HEK293 (cell line): ENCODE measurements around the gene SRF.
A peak's percentile ranks its signal among the peaks of the same experiment; 100 is the strongest.

Experiments used
- HOXA7 ChIP-seq: sonication (generic); formaldehyde crosslinking; IDR thresholded peaks from 2 replicates; pipeline ENCODE4 v1.8.1; 2022; ENCODE audit warnings: missing genetic modification reagents, borderline replicate concordance
- KLF10 ChIP-seq: fragments of 450-650 bp; IDR thresholded peaks from 2 replicates; pipeline ENCODE4 v1.5.1; 2018; ENCODE audit warnings: missing biosample characterization, mild to moderate bottlenecking, missing genetic modification characterization
- SALL2 ChIP-seq: fragments of 450-650 bp; formaldehyde crosslinking; IDR thresholded peaks from 2 replicates; pipeline ENCODE4 v1.5.0; 2017; ENCODE audit warnings: missing biosample characterization, mild to moderate bottlenecking, missing genetic modification characterization, borderline replicate concordance
- SP3 ChIP-seq: fragments of 450-650 bp; formaldehyde crosslinking; IDR thresholded peaks from 2 replicates; pipeline ENCODE4 v1.5.1; 2016; ENCODE audit warnings: missing biosample characterization, missing genetic modification characterization
- ZBTB7A ChIP-seq: fragments of 450-650 bp; formaldehyde crosslinking; IDR thresholded peaks from 2 replicates; pipeline ENCODE4 v1.5.1; 2016; ENCODE audit warnings: low read depth, missing biosample characterization, missing genetic modification characterization
- ZBTB8A ChIP-seq: fragments of 450-650 bp; formaldehyde crosslinking; IDR thresholded peaks from 2 replicates; pipeline ENCODE4 v1.5.1; 2016; ENCODE audit warnings: missing biosample characterization, missing genetic modification characterization
- ZIC2 ChIP-seq: fragments of 450-650 bp; formaldehyde crosslinking; IDR thresholded peaks from 2 replicates; pipeline ENCODE4 v1.5.1; 2016; ENCODE audit warnings: missing biosample characterization, missing genetic modification characterization
- ZNF133 ChIP-seq: fragments of 450-650 bp; formaldehyde crosslinking; IDR thresholded peaks from 2 replicates; pipeline ENCODE4 v1.5.1; 2016; ENCODE audit warnings: missing biosample characterization, missing genetic modification characterization
- ZNF350 ChIP-seq: fragments of 450-650 bp; formaldehyde crosslinking; IDR thresholded peaks from 2 replicates; pipeline ENCODE4 v1.5.0; 2017; ENCODE audit warnings: missing biosample characterization, mild to moderate bottlenecking, missing genetic modification characterization
- ZNF37A ChIP-seq: fragments of 450-650 bp; IDR thresholded peaks from 2 replicates; pipeline ENCODE4 v1.5.1; 2018; ENCODE audit warnings: missing biosample characterization, missing genetic modification characterization
- ZNF391 ChIP-seq: fragments of 450-650 bp; formaldehyde crosslinking; IDR thresholded peaks from 2 replicates; pipeline ENCODE4 v1.5.1; 2016; ENCODE audit warnings: low read depth, missing biosample characterization, missing genetic modification characterization, borderline replicate concordance
- ZNF394 ChIP-seq: fragments of 450-650 bp; formaldehyde crosslinking; IDR thresholded peaks from 2 replicates; pipeline ENCODE4 v1.5.1; 2016; ENCODE audit warnings: missing biosample characterization, missing genetic modification characterization, mild to moderate bottlenecking, moderate library complexity, borderline replicate concordance
- ZNF433 ChIP-seq: fragments of 450-650 bp; formaldehyde crosslinking; IDR thresholded peaks from 2 replicates; pipeline ENCODE4 v1.5.1; 2016; ENCODE audit warnings: missing biosample characterization, missing genetic modification characterization, low read depth
- ZNF514 ChIP-seq: fragments of 450-650 bp; formaldehyde crosslinking; IDR thresholded peaks from 2 replicates; pipeline ENCODE4 v1.5.1; 2016; ENCODE audit warnings: missing biosample characterization, missing genetic modification characterization
- ZNF629 ChIP-seq: fragments of 450-650 bp; formaldehyde crosslinking; IDR thresholded peaks from 2 replicates; pipeline ENCODE4 v1.5.1; 2017; ENCODE audit warnings: missing biosample characterization, missing genetic modification characterization
- ZNF664 ChIP-seq: fragments of 450-650 bp; formaldehyde crosslinking; IDR thresholded peaks from 2 replicates; pipeline ENCODE4 v1.5.1; 2016; ENCODE audit warnings: missing biosample characterization, missing genetic modification characterization
- ZNF701 ChIP-seq: fragments of 450-650 bp; formaldehyde crosslinking; IDR thresholded peaks from 2 replicates; pipeline ENCODE4 v1.5.1; 2016; ENCODE audit warnings: missing biosample characterization, missing genetic modification characterization
- ZNF707 ChIP-seq: fragments of 450-650 bp; formaldehyde crosslinking; IDR thresholded peaks from 2 replicates; pipeline ENCODE4 v1.5.1; 2016; ENCODE audit warnings: missing biosample characterization, missing genetic modification characterization
- ZNF837 ChIP-seq: fragments of 450-650 bp; formaldehyde crosslinking; IDR thresholded peaks from 2 replicates; pipeline ENCODE4 v1.5.1; 2016; ENCODE audit warnings: missing biosample characterization, missing genetic modification characterization
- ZSCAN30 ChIP-seq: fragments of 450-650 bp; IDR thresholded peaks from 2 replicates; pipeline ENCODE4 v1.5.1; 2018; ENCODE audit warnings: missing biosample characterization, mild to moderate bottlenecking, missing genetic modification characterization, moderate library complexity
- TF ChIP-seq, protein P1 (sequence below): fragments of 450-650 bp; formaldehyde crosslinking; conservative IDR thresholded peaks from 2 replicates; pipeline ENCODE4 v1.5.1; 2016; ENCODE audit warnings: low read depth, missing biosample characterization, missing genetic modification characterization
- TF ChIP-seq, protein P2 (sequence below): fragments of 450-650 bp; formaldehyde crosslinking; IDR thresholded peaks from 2 replicates; pipeline ENCODE4 v1.5.1; 2017; ENCODE audit warnings: missing biosample characterization, missing genetic modification characterization
- TF ChIP-seq, protein P3 (sequence below): fragments of 450-650 bp; formaldehyde crosslinking; IDR thresholded peaks from 2 replicates; pipeline ENCODE4 v1.5.1; 2016; ENCODE audit warnings: missing biosample characterization, missing genetic modification characterization
- TF ChIP-seq, protein P4 (sequence below): fragments of 450-650 bp; formaldehyde crosslinking; IDR thresholded peaks from 2 replicates; pipeline ENCODE4 v1.5.1; 2016; ENCODE audit warnings: missing biosample characterization, missing genetic modification characterization
- TF ChIP-seq, protein P5 (sequence below): fragments of 450-650 bp; formaldehyde crosslinking; IDR thresholded peaks from 2 replicates; pipeline ENCODE4 v1.5.1; 2016; ENCODE audit warnings: missing biosample characterization, missing genetic modification characterization
- TF ChIP-seq, protein P6 (sequence below): sonication (generic); formaldehyde crosslinking; IDR thresholded peaks from 2 replicates; pipeline ENCODE4 v1.8.1; 2022; ENCODE audit warnings: mild to moderate bottlenecking, moderate library complexity, missing genetic modification reagents

The SRF gene

DNA sequence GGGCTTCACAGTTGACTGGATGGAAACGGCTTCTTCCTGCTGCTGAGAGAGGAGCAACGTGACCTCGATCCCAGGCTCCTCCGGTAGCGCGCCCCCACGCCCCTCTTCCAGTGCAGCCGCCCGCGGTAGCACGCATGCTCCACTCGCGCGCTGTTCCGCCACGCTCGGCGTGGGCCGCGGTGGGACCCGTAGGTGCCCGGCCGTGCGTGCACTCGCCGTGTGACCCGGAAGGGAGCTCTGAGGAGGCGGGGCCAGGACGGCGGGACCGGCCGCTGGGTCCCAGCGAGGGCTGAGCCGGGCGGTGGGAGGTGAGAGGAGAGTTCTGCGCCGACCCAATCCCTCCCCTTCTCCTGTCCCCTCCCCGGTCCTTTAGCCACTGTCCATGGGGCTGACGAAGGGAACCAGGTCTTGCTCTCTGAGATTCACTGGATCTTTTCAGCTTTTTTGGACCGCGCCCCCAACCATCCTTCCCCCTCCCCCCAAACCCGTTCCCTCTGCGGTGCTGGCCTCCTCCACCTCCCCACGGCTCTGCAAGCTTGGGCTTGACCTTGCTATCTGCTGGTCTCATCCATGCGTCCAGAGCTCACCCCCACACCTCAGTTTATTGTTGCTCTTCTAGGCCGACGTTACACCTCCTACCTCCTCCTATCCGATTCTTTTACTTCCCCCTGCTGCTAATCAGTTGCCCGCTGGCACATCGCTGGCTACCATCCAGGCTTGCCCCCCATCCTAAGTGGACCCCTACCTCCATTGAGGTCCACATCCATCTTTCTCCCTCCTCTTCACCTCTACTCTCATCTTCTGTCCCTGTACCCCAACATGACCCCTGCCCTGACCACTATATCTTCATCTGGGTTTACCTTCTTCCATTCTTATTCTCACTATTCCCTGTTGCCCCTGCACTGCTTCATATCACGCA lies 11.1 kb downstream of the SRF start, which contains the start of gene CUL9 (continued):
- TF ChIP-seq, protein P1, sequence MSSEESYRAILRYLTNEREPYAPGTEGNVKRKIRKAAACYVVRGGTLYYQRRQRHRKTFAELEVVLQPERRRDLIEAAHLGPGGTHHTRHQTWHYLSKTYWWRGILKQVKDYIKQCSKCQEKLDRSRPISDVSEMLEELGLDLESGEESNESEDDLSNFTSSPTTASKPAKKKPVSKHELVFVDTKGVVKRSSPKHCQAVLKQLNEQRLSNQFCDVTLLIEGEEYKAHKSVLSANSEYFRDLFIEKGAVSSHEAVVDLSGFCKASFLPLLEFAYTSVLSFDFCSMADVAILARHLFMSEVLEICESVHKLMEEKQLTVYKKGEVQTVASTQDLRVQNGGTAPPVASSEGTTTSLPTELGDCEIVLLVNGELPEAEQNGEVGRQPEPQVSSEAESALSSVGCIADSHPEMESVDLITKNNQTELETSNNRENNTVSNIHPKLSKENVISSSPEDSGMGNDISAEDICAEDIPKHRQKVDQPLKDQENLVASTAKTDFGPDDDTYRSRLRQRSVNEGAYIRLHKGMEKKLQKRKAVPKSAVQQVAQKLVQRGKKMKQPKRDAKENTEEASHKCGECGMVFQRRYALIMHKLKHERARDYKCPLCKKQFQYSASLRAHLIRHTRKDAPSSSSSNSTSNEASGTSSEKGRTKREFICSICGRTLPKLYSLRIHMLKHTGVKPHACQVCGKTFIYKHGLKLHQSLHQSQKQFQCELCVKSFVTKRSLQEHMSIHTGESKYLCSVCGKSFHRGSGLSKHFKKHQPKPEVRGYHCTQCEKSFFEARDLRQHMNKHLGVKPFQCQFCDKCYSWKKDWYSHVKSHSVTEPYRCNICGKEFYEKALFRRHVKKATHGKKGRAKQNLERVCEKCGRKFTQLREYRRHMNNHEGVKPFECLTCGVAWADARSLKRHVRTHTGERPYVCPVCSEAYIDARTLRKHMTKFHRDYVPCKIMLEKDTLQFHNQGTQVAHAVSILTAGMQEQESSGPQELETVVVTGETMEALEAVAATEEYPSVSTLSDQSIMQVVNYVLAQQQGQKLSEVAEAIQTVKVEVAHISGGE (tag by site-specific recombination) = peak; percentile 74
- TF ChIP-seq ZNF629 (tag by site-specific recombination) (no peak), ZNF433 (tag by site-specific recombination) (no peak), ZSCAN30 (tag by site-specific recombination) (peak; percentile 79; the same call in 1 of the 2 replicates), HOXA7 (CRISPR knock-in tag) (no peak), ZNF133 (tag by site-specific recombination) (no peak), ZNF707 (tag by site-specific recombination) (no peak), SP3 (peak; percentile 79), SALL2 (no peak), ZNF701 (tag by site-specific recombination) (no peak), ZNF350 (tag by site-specific recombination) (no peak), ZIC2 (tag by site-specific recombination) (no peak), ZBTB8A (peak; percentile 55), ZNF394 (tag by site-specific recombination) (no peak), ZNF391 (tag by site-specific recombination) (no peak), ZNF37A (tag by site-specific recombination) (no peak), ZBTB7A (no peak), ZNF664 (tag by site-specific recombination) (no peak), ZNF514 (no peak), KLF10 (tag by site-specific recombination) (0 out of 2 replicates have a peak, but pooled peaks have one; percentile 4), ZNF837 (tag by site-specific recombination) (no peak)
- TF ChIP-seq, protein P2, sequence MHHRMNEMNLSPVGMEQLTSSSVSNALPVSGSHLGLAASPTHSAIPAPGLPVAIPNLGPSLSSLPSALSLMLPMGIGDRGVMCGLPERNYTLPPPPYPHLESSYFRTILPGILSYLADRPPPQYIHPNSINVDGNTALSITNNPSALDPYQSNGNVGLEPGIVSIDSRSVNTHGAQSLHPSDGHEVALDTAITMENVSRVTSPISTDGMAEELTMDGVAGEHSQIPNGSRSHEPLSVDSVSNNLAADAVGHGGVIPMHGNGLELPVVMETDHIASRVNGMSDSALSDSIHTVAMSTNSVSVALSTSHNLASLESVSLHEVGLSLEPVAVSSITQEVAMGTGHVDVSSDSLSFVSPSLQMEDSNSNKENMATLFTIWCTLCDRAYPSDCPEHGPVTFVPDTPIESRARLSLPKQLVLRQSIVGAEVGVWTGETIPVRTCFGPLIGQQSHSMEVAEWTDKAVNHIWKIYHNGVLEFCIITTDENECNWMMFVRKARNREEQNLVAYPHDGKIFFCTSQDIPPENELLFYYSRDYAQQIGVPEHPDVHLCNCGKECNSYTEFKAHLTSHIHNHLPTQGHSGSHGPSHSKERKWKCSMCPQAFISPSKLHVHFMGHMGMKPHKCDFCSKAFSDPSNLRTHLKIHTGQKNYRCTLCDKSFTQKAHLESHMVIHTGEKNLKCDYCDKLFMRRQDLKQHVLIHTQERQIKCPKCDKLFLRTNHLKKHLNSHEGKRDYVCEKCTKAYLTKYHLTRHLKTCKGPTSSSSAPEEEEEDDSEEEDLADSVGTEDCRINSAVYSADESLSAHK (tag by site-specific recombination) = no peak
- TF ChIP-seq, protein P3, sequence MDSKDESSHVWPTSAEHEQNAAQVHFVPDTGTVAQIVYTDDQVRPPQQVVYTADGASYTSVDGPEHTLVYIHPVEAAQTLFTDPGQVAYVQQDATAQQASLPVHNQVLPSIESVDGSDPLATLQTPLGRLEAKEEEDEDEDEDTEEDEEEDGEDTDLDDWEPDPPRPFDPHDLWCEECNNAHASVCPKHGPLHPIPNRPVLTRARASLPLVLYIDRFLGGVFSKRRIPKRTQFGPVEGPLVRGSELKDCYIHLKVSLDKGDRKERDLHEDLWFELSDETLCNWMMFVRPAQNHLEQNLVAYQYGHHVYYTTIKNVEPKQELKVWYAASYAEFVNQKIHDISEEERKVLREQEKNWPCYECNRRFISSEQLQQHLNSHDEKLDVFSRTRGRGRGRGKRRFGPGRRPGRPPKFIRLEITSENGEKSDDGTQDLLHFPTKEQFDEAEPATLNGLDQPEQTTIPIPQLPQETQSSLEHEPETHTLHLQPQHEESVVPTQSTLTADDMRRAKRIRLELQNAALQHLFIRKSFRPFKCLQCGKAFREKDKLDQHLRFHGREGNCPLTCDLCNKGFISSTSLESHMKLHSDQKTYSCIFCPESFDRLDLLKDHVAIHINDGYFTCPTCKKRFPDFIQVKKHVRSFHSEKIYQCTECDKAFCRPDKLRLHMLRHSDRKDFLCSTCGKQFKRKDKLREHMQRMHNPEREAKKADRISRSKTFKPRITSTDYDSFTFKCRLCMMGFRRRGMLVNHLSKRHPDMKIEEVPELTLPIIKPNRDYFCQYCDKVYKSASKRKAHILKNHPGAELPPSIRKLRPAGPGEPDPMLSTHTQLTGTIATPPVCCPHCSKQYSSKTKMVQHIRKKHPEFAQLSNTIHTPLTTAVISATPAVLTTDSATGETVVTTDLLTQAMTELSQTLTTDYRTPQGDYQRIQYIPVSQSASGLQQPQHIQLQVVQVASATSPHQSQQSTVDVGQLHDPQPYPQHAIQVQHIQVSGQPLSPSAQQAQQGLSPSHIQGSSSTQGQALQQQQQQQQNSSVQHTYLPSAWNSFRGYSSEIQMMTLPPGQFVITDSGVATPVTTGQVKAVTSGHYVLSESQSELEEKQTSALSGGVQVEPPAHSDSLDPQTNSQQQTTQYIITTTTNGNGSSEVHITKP (tag by site-specific recombination) = peak; percentile 99
- TF ChIP-seq, protein P4, sequence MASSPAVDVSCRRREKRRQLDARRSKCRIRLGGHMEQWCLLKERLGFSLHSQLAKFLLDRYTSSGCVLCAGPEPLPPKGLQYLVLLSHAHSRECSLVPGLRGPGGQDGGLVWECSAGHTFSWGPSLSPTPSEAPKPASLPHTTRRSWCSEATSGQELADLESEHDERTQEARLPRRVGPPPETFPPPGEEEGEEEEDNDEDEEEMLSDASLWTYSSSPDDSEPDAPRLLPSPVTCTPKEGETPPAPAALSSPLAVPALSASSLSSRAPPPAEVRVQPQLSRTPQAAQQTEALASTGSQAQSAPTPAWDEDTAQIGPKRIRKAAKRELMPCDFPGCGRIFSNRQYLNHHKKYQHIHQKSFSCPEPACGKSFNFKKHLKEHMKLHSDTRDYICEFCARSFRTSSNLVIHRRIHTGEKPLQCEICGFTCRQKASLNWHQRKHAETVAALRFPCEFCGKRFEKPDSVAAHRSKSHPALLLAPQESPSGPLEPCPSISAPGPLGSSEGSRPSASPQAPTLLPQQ = peak; percentile 99
- TF ChIP-seq, protein P5, sequence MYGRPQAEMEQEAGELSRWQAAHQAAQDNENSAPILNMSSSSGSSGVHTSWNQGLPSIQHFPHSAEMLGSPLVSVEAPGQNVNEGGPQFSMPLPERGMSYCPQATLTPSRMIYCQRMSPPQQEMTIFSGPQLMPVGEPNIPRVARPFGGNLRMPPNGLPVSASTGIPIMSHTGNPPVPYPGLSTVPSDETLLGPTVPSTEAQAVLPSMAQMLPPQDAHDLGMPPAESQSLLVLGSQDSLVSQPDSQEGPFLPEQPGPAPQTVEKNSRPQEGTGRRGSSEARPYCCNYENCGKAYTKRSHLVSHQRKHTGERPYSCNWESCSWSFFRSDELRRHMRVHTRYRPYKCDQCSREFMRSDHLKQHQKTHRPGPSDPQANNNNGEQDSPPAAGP (tag by site-specific recombination) = peak; percentile 46; the same call in 1 of the 2 replicates
- TF ChIP-seq, protein P6, sequence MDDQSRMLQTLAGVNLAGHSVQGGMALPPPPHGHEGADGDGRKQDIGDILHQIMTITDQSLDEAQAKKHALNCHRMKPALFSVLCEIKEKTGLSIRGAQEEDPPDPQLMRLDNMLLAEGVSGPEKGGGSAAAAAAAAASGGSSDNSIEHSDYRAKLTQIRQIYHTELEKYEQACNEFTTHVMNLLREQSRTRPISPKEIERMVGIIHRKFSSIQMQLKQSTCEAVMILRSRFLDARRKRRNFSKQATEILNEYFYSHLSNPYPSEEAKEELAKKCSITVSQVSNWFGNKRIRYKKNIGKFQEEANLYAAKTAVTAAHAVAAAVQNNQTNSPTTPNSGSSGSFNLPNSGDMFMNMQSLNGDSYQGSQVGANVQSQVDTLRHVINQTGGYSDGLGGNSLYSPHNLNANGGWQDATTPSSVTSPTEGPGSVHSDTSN (CRISPR knock-in tag) = peak; percentile 75; the same call in 1 of the 2 replicates
